Measurements from ENCODE around the gene MSRB3. TPM values are rescaled to one million over a fixed set of nuclear protein-coding genes. Genes with fewer than 3 reads are reported as not detected.

Gene MSRB3
- total RNA-seq, 1 donor from 2014 or later = 125 TPM

GRCh38 chr12:65326616-65327015, 48.1 kb downstream of the MSRB3 start:
- TF ChIP-seq CTCF (IDR thresholded peaks at IDR 0.05; ENCODE audit: borderline replicate concordance) = no peak
- no peak for DNase-seq
- peaks cover 13% of the 10 kb centered on the region for H3K36me3 ChIP-seq
- H3K27ac ChIP-seq (replicated peaks) = no peak overlapping the region
- no peak overlapping the region for H3K4me3 ChIP-seq
- intact Hi-C loops (cut with micrococcal nuclease) = no loop called here
- no peaks in the 10 kb centered on the region for H3K9me3 ChIP-seq (replicated peaks)
- H3K4me1 ChIP-seq = peaks cover 44% of the 10 kb centered on the region
- H3K27me3 ChIP-seq (ENCODE audit: low read depth) = no peaks in the 10 kb centered on the region

- no peak for TF ChIP-seq CTCF (IDR thresholded peaks at IDR 0.05; ENCODE audit: borderline replicate concordance)
- intact Hi-C loops (cut with micrococcal nuclease) = no loop called here
- H3K4me1 ChIP-seq = peaks cover 44% of the 10 kb centered on the region
Observed at GRCh38 chr12:65327207-65328076, 49.0 kb downstream of the MSRB3 start.

GRCh38 chr12:65329721-65330120, 51.2 kb downstream of the MSRB3 start:
- H3K27me3 ChIP-seq (ENCODE audit: low read depth) = no peaks in the 10 kb centered on the region
- no peak for TF ChIP-seq CTCF (IDR thresholded peaks at IDR 0.05; ENCODE audit: borderline replicate concordance)
- intact Hi-C loops (cut with micrococcal nuclease) = no loop called here
- no peak overlapping the region for H3K27ac ChIP-seq (replicated peaks)
- H3K9me3 ChIP-seq (replicated peaks) = no peaks in the 10 kb centered on the region
- DNase-seq = no peak
- H3K4me3 ChIP-seq = no peak overlapping the region
- H3K4me1 ChIP-seq = peaks cover 36% of the 10 kb centered on the region
- peaks cover 16% of the 10 kb centered on the region for H3K36me3 ChIP-seq

More at GRCh38 chr12:65327207-65328076, 49.0 kb downstream of the MSRB3 start:
- Histone ChIP-seq H3K9me3 (replicated peaks) (no peaks in the 10 kb centered on the region), H3K36me3 (peaks cover 16% of the 10 kb centered on the region), H3K27ac (replicated peaks) (peak overlapping the region; percentile 54), H3K27me3 (ENCODE audit: low read depth) (no peaks in the 10 kb centered on the region), H3K4me3 (no peak overlapping the region)
- no peak for DNase-seq

GRCh38 chr12:65330331-65330730, 51.8 kb downstream of the MSRB3 start:
- Histone ChIP-seq H3K27me3 (ENCODE audit: low read depth) (no peaks in the 10 kb centered on the region), H3K4me1 (peaks cover 31% of the 10 kb centered on the region), H3K4me3 (no peak overlapping the region), H3K36me3 (peaks cover 16% of the 10 kb centered on the region), H3K27ac (replicated peaks) (no peak overlapping the region), H3K9me3 (replicated peaks) (no peaks in the 10 kb centered on the region)
- intact Hi-C loops (cut with micrococcal nuclease) = no loop called here
- no peak for TF ChIP-seq CTCF (IDR thresholded peaks at IDR 0.05; ENCODE audit: borderline replicate concordance)
- DNase-seq = no peak

- intact Hi-C loops (cut with micrococcal nuclease) = no loop called here
Observed at GRCh38 chr12:65331456-65331855, 53.0 kb downstream of the MSRB3 start.

More at GRCh38 chr12:65331456-65331855, 53.0 kb downstream of the MSRB3 start:
- no peak for DNase-seq
- no peak overlapping the region for H3K4me3 ChIP-seq
- no peak overlapping the region for H3K27ac ChIP-seq (replicated peaks)
- TF ChIP-seq CTCF (IDR thresholded peaks at IDR 0.05; ENCODE audit: borderline replicate concordance) = no peak
- no peaks in the 10 kb centered on the region for H3K9me3 ChIP-seq (replicated peaks)
- no peaks in the 10 kb centered on the region for H3K27me3 ChIP-seq (ENCODE audit: low read depth)
- peaks cover 16% of the 10 kb centered on the region for H3K36me3 ChIP-seq
- H3K4me1 ChIP-seq = peaks cover 30% of the 10 kb centered on the region

Measured in left ventricle myocardium inferior (tissue), 1 donor.